Cardiac fibroblast (primary cell): Measurements from ENCODE around the gene OR4A47.
"Not testable (repeated sequence)": the region's sequence is repeated elsewhere in the genome, so short reads cannot be mapped to it uniquely, and the experiment has no call there.

Experiments
- DNase-seq, 2 donors: peaks; one replicate each; pipeline versions ENCODE4 v3.0.0 to v3.0.0-alpha.2; 2010; ENCODE audit warnings: low read depth in 2 of 2
- H3K4me3 ChIP-seq, 2 donors: replicated peaks in 1 of 2; 1 replicate in 1 of 2; 2 replicates in 1 of 2; pipeline ENCODE4 v1.5.1; 2011; ENCODE audit warnings: low read depth in 2 of 2, low read length in 2 of 2, mild to moderate bottlenecking in 2 of 2, moderate library complexity in 1 of 2
- TF ChIP-seq, protein P1 (sequence below): IDR thresholded peaks from one replicate; pipeline ENCODE4 v1.5.1; 2011; ENCODE audit warnings: low read depth, mild to moderate bottlenecking, low read length, inconsistent platforms

OR4A47 gene, protein sequence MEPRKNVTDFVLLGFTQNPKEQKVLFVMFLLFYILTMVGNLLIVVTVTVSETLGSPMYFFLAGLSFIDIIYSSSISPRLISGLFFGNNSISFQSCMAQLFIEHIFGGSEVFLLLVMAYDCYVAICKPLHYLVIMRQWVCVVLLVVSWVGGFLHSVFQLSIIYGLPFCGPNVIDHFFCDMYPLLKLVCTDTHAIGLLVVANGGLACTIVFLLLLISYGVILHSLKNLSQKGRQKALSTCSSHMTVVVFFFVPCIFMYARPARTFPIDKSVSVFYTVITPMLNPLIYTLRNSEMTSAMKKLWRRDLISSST

DNA sequence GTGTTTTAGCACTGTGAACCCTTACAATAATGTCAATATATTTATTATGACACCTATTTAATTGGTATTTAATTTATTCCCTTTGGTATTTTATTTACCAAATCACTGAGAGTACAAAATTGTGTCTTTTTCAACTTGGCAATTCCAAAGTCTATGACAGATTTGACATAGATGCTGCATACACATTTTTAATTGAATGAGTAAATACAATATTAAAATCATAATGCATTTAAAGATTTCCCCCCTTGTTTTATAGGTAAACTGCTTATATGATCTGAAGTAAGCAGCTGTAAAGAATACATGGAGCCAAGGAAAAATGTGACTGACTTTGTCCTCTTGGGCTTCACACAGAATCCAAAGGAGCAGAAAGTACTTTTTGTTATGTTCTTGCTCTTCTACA lies at the start of gene OR4A47:
TSS of gene OR4A47 (plus strand) at position 301 of the 400 bp plus-strand sequence. CDS start at position 301, 0 bp downstream.
- not testable (repeated sequence) for H3K4me3 ChIP-seq, DNase-seq

DNA sequence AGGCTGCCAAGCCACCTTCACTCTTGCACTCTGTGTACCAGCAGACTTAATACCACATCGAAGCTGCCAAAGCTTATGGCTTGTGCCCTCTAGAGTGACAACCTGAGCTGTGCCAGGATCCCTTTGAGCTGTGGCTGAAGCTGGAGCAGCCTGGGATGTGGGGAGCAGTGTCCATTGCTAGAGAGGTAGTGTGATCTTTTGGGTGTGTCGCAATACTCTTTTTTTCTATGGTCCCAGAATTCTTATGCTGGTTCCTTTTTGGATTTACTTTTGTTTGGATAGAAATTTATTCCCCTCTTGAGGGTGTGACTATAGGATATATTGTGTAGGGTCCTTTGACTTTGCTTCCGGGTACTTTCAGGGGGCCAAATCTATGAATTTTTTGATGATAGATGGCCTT lies 32.7 kb upstream of the OR4A47 start:
- not testable (repeated sequence) for DNase-seq, H3K4me3 ChIP-seq

DNA sequence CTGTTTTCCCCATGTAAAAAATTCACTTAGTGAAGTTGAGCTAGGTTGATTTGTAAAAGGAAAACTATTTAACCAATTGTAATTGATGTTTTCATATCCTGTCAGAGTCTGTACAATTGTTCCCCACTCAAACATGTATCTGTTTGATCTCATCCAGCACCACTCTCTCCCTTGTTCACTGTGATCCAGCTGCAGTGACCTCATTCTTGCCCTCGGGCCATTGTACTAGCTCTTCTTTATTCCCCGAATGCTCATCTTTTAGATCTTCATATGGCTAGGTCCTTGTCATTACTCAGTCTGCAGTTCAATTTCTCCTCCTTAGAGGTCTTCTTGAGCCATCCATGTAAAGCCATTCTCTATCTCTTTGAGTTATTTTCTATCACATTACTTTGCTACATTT lies 14.6 kb upstream of the OR4A47 start:
- DNase-seq, H3K4me3 ChIP-seq: not testable (repeated sequence)

DNA sequence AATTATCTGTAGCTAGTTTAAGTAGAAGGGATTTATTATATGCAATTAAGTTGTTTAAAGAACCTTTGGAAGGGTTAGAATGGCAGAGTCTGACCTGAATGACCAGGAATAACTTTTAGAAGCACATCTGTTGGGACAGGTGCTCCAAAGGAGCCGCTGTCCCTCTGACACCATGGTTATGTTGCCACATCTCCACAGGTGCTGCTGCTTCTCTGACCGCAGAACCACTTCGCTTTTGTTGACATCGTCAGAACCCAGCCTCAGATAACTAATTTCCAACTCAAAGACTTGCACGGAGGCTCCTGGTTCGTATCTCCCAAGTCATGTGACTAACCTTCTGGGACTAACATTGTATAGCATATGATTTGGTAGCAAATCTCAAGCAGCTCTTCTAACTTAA lies 13.9 kb upstream of the OR4A47 start:
- H3K4me3 ChIP-seq, DNase-seq: not testable (repeated sequence)

DNA sequence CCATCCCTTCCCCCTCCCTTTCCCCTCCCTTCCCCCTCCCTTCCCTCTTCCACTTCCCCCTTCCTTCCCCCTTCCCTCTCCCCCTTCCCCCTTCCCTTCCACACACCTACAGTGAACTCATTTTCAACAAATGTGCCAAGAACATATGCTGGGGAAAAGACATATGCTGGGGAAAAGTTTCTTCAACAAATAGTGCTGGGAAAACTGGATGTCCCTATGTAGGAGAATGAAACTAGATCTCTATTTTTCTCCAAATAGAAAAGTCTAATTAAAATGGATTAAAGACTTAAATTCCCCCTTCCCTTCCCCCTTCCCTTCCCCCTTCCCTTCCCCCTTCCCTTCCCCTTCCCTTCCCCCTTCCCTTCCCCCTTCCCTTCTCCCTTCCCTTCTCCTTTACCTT lies 17.6 kb downstream of the OR4A47 start:
- not testable (repeated sequence) for H3K4me3 ChIP-seq, DNase-seq

DNA sequence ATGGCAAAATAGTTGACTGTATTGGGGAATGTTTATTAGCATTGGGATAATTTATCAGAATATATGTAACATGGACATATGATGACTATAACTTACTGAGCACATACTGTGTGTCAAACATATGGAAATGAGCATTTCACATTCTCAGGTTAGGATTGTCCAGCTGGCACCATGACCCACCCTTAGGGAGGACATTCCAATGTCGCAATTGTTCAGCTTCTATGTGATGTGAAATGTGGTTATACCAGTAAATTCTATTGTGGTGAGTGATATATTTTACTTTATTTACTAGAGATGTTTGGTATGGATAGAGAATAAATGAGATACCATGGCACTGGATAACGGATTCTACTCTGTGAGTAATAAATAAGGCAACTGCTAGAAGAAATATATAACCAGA lies 50.4 kb downstream of the OR4A47 start:
- DNase-seq = peak in 1 of 2 donors; percentile 3
- TF ChIP-seq, protein P1, sequence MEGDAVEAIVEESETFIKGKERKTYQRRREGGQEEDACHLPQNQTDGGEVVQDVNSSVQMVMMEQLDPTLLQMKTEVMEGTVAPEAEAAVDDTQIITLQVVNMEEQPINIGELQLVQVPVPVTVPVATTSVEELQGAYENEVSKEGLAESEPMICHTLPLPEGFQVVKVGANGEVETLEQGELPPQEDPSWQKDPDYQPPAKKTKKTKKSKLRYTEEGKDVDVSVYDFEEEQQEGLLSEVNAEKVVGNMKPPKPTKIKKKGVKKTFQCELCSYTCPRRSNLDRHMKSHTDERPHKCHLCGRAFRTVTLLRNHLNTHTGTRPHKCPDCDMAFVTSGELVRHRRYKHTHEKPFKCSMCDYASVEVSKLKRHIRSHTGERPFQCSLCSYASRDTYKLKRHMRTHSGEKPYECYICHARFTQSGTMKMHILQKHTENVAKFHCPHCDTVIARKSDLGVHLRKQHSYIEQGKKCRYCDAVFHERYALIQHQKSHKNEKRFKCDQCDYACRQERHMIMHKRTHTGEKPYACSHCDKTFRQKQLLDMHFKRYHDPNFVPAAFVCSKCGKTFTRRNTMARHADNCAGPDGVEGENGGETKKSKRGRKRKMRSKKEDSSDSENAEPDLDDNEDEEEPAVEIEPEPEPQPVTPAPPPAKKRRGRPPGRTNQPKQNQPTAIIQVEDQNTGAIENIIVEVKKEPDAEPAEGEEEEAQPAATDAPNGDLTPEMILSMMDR = no peak

More for the DNA sequence above, 50.4 kb downstream of the OR4A47 start:
- H3K4me3 ChIP-seq = no peak overlapping the region
